GM23338 (cell line): Measurements from ENCODE around the gene MCIDAS. TPM values are rescaled to one million over a fixed set of nuclear protein-coding genes. Genes with fewer than 3 reads are reported as not detected.

Source experiments
- ATAC-seq: fragments of 200-7000 bp; cut with Tn5 transposase; 3 replicates; pipeline ENCODE4 v1.9.1; 2020
- DNase-seq: peaks from one replicate; pipeline ENCODE4 v3.0.0-alpha.2; 2015; ENCODE audit warnings: low spot score
- H2AFZ ChIP-seq: fragments of 200-600 bp; sonication (generic); 2 replicates; pipeline ENCODE4 v1.8.0; 2016; ENCODE audit warnings: antibody characterized with exemption, mild to moderate bottlenecking, moderate library complexity
- H3F3A ChIP-seq: fragments of 200-600 bp; sonication (generic); replicated peaks from 2 replicates; pipeline ENCODE4 v1.8.0; 2017; ENCODE audit warnings: antibody characterized with exemption, mixed run types, low read depth
- H3K27ac ChIP-seq: fragments of 200-600 bp; sonication (generic); 2 replicates; pipeline ENCODE4 v1.6.1; 2016; ENCODE audit warnings: low read depth
- H3K27me3 ChIP-seq: fragments of 200-600 bp; sonication (generic); 2 replicates; pipeline ENCODE4 v1.8.0; 2016; ENCODE audit warnings: mild to moderate bottlenecking, mixed run types, moderate library complexity; ENCODE audit not compliant: insufficient read depth
- H3K36me3 ChIP-seq: fragments of 200-600 bp; sonication (generic); 2 replicates; pipeline ENCODE4 v1.8.0; 2016; ENCODE audit warnings: mild to moderate bottlenecking; ENCODE audit not compliant: insufficient read depth
- H3K4me1 ChIP-seq: fragments of 200-600 bp; sonication (generic); 2 replicates; pipeline ENCODE4 v1.8.0; 2016; ENCODE audit warnings: mild to moderate bottlenecking, moderate library complexity; ENCODE audit not compliant: insufficient read depth
- H3K4me2 ChIP-seq: fragments of 200-600 bp; sonication (generic); 2 replicates; pipeline ENCODE4 v1.7.1; 2017; ENCODE audit warnings: mixed run types
- H3K4me3 ChIP-seq: fragments of 200-600 bp; sonication (generic); 2 replicates; pipeline ENCODE4 v1.6.1; 2016; ENCODE audit warnings: mixed run types
- H3K79me2 ChIP-seq: fragments of 200-600 bp; sonication (generic); replicated peaks from 2 replicates; pipeline ENCODE4 v1.8.0; 2017; ENCODE audit warnings: mild to moderate bottlenecking; ENCODE audit not compliant: insufficient read depth
- H3K9me2 ChIP-seq: fragments of 200-600 bp; sonication (generic); 2 replicates; pipeline ENCODE4 v1.8.0; 2017; ENCODE audit not compliant: insufficient read depth
- H4K20me1 ChIP-seq: fragments of 200-600 bp; sonication (generic); replicated peaks from 2 replicates; pipeline ENCODE4 v1.8.0; 2017; ENCODE audit warnings: mild to moderate bottlenecking; ENCODE audit not compliant: insufficient read depth
- H3K27ac Mint-ChIP-seq: 2 replicates; pipeline ENCODE4 v1.8.0; 2020; ENCODE audit warnings: inconsistent platforms, mild to moderate bottlenecking, moderate library complexity, mixed read lengths
- H3K27me3 Mint-ChIP-seq: 3 replicates; pipeline ENCODE4 v1.8.0; 2022; ENCODE audit warnings: low read depth, mild to moderate bottlenecking, moderate library complexity, mixed read lengths, inconsistent platforms; ENCODE audit not compliant: insufficient read depth, poor library complexity
- H3K36me3 Mint-ChIP-seq: 3 replicates; pipeline ENCODE4 v1.8.0; 2021; ENCODE audit warnings: low read depth, mild to moderate bottlenecking, inconsistent platforms, moderate library complexity, mixed read lengths
- H3K4me1 Mint-ChIP-seq: 3 replicates; pipeline ENCODE4 v1.8.0; 2020; ENCODE audit warnings: mild to moderate bottlenecking, inconsistent platforms, mixed read lengths
- H3K4me3 Mint-ChIP-seq: 3 replicates; pipeline ENCODE4 v1.8.0; 2021; ENCODE audit warnings: moderate library complexity, mild to moderate bottlenecking, inconsistent platforms, mixed read lengths
- H3K9me3 Mint-ChIP-seq: 3 replicates; pipeline ENCODE4 v1.8.0; 2020; ENCODE audit warnings: moderate library complexity, mild to moderate bottlenecking, inconsistent platforms, mixed read lengths
- EZH2 ChIP-seq: fragments of 200-600 bp; sonication (generic); IDR thresholded peaks from one replicate; pipeline ENCODE4 v1.8.0; 2017; ENCODE audit warnings: antibody characterized with exemption, mild to moderate bottlenecking, low read depth; ENCODE audit not compliant: unreplicated experiment
- NANOG ChIP-seq: IDR thresholded peaks from 2 replicates; pipeline ENCODE4 v1.6.1; 2016; ENCODE audit warnings: antibody characterized with exemption, borderline replicate concordance
- POLR2AphosphoS5 ChIP-seq: IDR thresholded peaks from 2 replicates; pipeline ENCODE4 v1.6.1; 2016; ENCODE audit warnings: antibody characterized with exemption, low read depth
- STAT1 ChIP-seq: IDR thresholded peaks from one replicate; pipeline ENCODE4 v1.6.1; 2016; ENCODE audit warnings: antibody characterized with exemption; ENCODE audit not compliant: unreplicated experiment
- ZNF114 ChIP-seq: fragments of 250-450 bp; sonication (Bioruptor Pico); IDR thresholded peaks from 2 replicates; pipeline ENCODE4 v1.5.0; 2020; ENCODE audit warnings: mild to moderate bottlenecking, moderate library complexity
- ZNF331 ChIP-seq: fragments of 250-450 bp; sonication (Bioruptor Pico); IDR thresholded peaks from 2 replicates; pipeline ENCODE4 v1.5.0; 2020; ENCODE audit warnings: low read depth, mild to moderate bottlenecking, moderate library complexity
- ZNF462 ChIP-seq: fragments of 250-450 bp; sonication (Bioruptor Pico); IDR thresholded peaks from 2 replicates; pipeline ENCODE4 v1.5.0; 2020; ENCODE audit warnings: mild to moderate bottlenecking, moderate library complexity
- polyA plus RNA-seq: library from polyadenylated mRNA; unstranded; fragments of >200 nt; fragmentation: Nextera tagmentation; extraction: Ambion mirVana; gene quantifications from 2 replicates; pipeline ENCODE4 v1.2.1, GENCODE V29; 2016
- total RNA-seq: library from RNA; depleted of rRNA; stranded (reverse); fragments of >200 nt; shearing (Covaris generic); gene quantifications from 2 replicates; pipeline ENCODE4 v1.2.3, GENCODE V29; 2014

The MCIDAS gene
- total and polyA plus RNA-seq, 2 experiments from 2014 or later: not detected

GRCh38 chr5:55177078-55177477 is 50.0 kb downstream of the MCIDAS start (continued):
- TF ChIP-seq ZNF462 (CRISPR knock-in tag): no peak
- TF ChIP-seq ZNF331: no peak
- no peak for TF ChIP-seq ZNF114 (CRISPR knock-in tag)
- TF ChIP-seq POLR2AphosphoS5: no peak
- no peak for TF ChIP-seq STAT1
- no peak for TF ChIP-seq NANOG

GRCh38 chr5:55176176-55176818 is 50.8 kb downstream of the MCIDAS start:
- Histone ChIP-seq H3K27me3 (peaks cover 94% of the 10 kb centered on the region), H3F3A (0 out of 2 replicates have a peak, but pooled peaks cover 3% of the 10 kb centered on the region), H3K4me2 (peak overlapping the region; percentile 89), H4K20me1 (peaks cover 15% of the 10 kb centered on the region; the same call in 1 of the 2 replicates), H3K79me2 (no peaks in the 10 kb centered on the region), H3K27ac (no peak overlapping the region), H2AFZ (peak overlapping the region; percentile 93), H3K4me1 (peaks cover 14% of the 10 kb centered on the region; the same call in 1 of the 2 replicates), H3K4me3 (peak overlapping the region; percentile 67), H3K9me2 (no peaks in the 10 kb centered on the region), H3K36me3 (no peaks in the 10 kb centered on the region)
- Mint-ChIP-seq H3K27ac (no peak overlapping the region), H3K4me3 (peak overlapping the region; percentile 77), H3K9me3 (no peaks in the 10 kb centered on the region), H3K36me3 (no peaks in the 10 kb centered on the region), H3K27me3 (peaks cover 62% of the 10 kb centered on the region), H3K4me1 (peaks cover 28% of the 10 kb centered on the region; the same call in 2 of the 3 replicates)
- peak; percentile 69 for TF ChIP-seq EZH2
- TF ChIP-seq ZNF114 (CRISPR knock-in tag): no peak
- ATAC-seq (peak; percentile 90), DNase-seq (peak; percentile 93)
